ENCODE data around the gene APC. TPM values are rescaled to one million over a fixed set of nuclear protein-coding genes. Genes with fewer than 3 reads are reported as not detected.

Gene APC
- total RNA-seq: 66.9 and 74.6 TPM in 2 replicates

GRCh38 chr5:112737463-112738190 is at the start of gene APC:
Gene APC (plus strand): TSS chr5:112737885. CDS start chr5:112754891, 17,006 bp downstream.

DNA sequence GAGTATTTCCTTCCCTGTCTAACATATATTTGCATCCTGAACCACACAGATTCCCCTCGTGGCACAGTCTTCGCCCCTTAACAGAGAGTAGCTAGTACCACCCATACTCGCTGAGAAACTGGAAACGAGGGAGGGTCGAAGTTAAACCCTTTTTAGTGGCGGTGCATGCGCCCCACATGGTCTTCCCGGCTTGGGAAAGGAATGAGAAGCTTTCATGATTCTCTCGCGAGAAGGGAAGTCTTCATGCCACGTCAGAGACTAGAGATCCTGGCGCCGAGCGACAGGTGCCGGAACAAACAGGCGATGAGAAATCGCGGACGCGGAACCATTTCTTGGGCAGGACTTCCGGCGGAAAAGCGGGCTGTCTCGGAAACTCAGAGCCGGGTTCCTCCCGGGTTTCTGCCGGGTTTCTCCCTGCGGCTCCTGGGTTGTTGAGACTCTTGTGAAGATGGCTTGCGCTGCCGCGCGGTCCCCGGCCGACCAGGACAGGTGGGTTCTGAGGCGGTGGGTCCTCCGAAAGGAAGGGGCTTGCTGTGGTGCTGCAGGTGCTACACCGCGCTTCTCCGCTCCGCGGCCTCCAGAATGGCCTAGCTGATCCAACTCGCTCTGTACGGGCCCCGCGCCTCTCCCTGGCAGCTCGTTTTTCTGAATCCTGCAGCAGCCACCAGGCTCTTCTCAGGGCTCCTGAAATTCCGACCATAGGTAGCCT is 123.4 kb downstream of the APC start, which contains the start of gene SRP19:
Gene SRP19 (plus strand): TSS at position 359 of the 709 bp plus-strand sequence. CDS start 90 bp downstream, at position 449.

Small RNA genes within 50 kb of the gene (small RNA-seq; reads per million reads assigned to genes)
- gene RNU6-482P: not detected

Other genes starting within 250 kb of the APC start
- 61.7 and 69.6 TPM in 2 replicates for gene SRP19, start 123.4 kb downstream of the APC start, total RNA-seq
- 57.1 and 60.2 TPM in 2 replicates for gene REEP5, start 184.3 kb downstream of the APC start, total RNA-seq
- 32.0 and 36.5 TPM in 2 replicates for gene DCP2, start 238.9 kb downstream of the APC start, total RNA-seq

Data from articular chondrocyte of knee joint (primary cell).